Heart left ventricle (tissue), 13 donors: Measurements from ENCODE around the gene PACSIN2.

ENCODE experiments used
- CTCF ChIP-seq, 12 donors: fragments of 200-600 bp; sonication (generic) in 4 of 12; IDR thresholded peaks; one replicate each; pipeline versions ENCODE4 v1.5.0 to v1.8.0; 2018 to 2022; ENCODE audit warnings: antibody characterized with exemption in 12 of 12, mild to moderate bottlenecking in 5 of 12
- POLR2A ChIP-seq, 2 donors: fragments of 450-650 bp; IDR thresholded peaks; one replicate each; pipeline ENCODE4 v1.6.1; 2017; ENCODE audit warnings: antibody characterized with exemption in 2 of 2, mild to moderate bottlenecking in 2 of 2, moderate library complexity in 2 of 2
- donor health status: ischemic (EF 13 %, LVEDD 7.1; RV severe dilation, severe dysfunction).
- donor health status: DM: no; HTN: yes; CAD: no.
- donor health status: DM: no; HTN: no; CAD: no.
- donor health status: ischemic (EF 25% LVEDD 6.9; RV normal size, moderate dysfunction).
- donor health status: ischemic (EF 25% LVEDD 5.7; RV mildly dilated, moderate dysfunction).
- donor health status: ischemic (EF 35%, LVEDD 5.7; RV mildly dilated, moderate dysfunction).
- donor health status: nonischemic (EF 11% LVEDD 7.7; RV severe dilation, severe dysfunction).
- donor health status: DM: yes; HTN: yes; CAD: no.
- donor health status: PGD.
- donor health status: ischemic (EF 29% LVEDD 5.4; RV normal size, mild dysfunction).
- donor health status: nonischemic (EF 23%, LVEDD 6.1; RV moderate dilation, normal function).

- no peak for TF ChIP-seq CTCF (IDR thresholded peaks at IDR 0.05)
- TF ChIP-seq POLR2A (IDR thresholded peaks at IDR 0.05): no peak
Observed at GRCh38 chr22:43007519-43008102, 7.3 kb downstream of the PACSIN2 start.
